ENCODE results near the gene GPS1. TPM values are rescaled to one million over a fixed set of nuclear protein-coding genes. Genes with fewer than 3 reads are reported as not detected.

Gene GPS1
- total RNA-seq, 1 donor from 2014 or later: 150 TPM

- DNase-seq (ENCODE audit: low read depth): no peak
- Histone ChIP-seq H3K4me3 (ENCODE audit: low read depth, low read length) (no peak overlapping the region), H3K27me3 (ENCODE audit: control insufficient read depth, insufficient read depth, low read length) (no peaks in the 10 kb centered on the region), H3K36me3 (ENCODE audit: control insufficient read depth, insufficient read depth, low read length) (peaks cover 9% of the 10 kb centered on the region)
- no peak for TF ChIP-seq CTCF (IDR thresholded peaks at IDR 0.05; ENCODE audit: insufficient read depth, low read length, poor library complexity, severe bottlenecking)
Observed at GRCh38 chr17:82085031-82085861, 33.5 kb downstream of the GPS1 start.

- TF ChIP-seq CTCF (IDR thresholded peaks at IDR 0.05; ENCODE audit: insufficient read depth, low read length, poor library complexity, severe bottlenecking): no peak
- Histone ChIP-seq H3K4me3 (ENCODE audit: low read depth, low read length) (no peak overlapping the region), H3K27me3 (ENCODE audit: control insufficient read depth, insufficient read depth, low read length) (no peaks in the 10 kb centered on the region), H3K36me3 (ENCODE audit: control insufficient read depth, insufficient read depth, low read length) (peaks cover 8% of the 10 kb centered on the region)
- no peak for DNase-seq (ENCODE audit: low read depth)
Observed at GRCh38 chr17:82085931-82086764, 34.5 kb downstream of the GPS1 start.

GRCh38 chr17:82086941-82087906, 35.5 kb downstream of the GPS1 start:
- DNase-seq (ENCODE audit: low read depth): no peak
- Histone ChIP-seq H3K36me3 (ENCODE audit: control insufficient read depth, insufficient read depth, low read length) (peaks cover 10% of the 10 kb centered on the region), H3K4me3 (ENCODE audit: low read depth, low read length) (no peak overlapping the region), H3K27me3 (ENCODE audit: control insufficient read depth, insufficient read depth, low read length) (no peaks in the 10 kb centered on the region)
- TF ChIP-seq CTCF (IDR thresholded peaks at IDR 0.05; ENCODE audit: insufficient read depth, low read length, poor library complexity, severe bottlenecking): no peak

GRCh38 chr17:82087961-82088837, 36.5 kb downstream of the GPS1 start:
- no peak for TF ChIP-seq CTCF (IDR thresholded peaks at IDR 0.05; ENCODE audit: insufficient read depth, low read length, poor library complexity, severe bottlenecking)
- no peak for DNase-seq (ENCODE audit: low read depth)
- Histone ChIP-seq H3K4me3 (ENCODE audit: low read depth, low read length) (no peak overlapping the region), H3K27me3 (ENCODE audit: control insufficient read depth, insufficient read depth, low read length) (no peaks in the 10 kb centered on the region), H3K36me3 (ENCODE audit: control insufficient read depth, insufficient read depth, low read length) (peaks cover 7% of the 10 kb centered on the region)
